Ishikawa (cell line): Measurements from ENCODE around the gene RPE65.
A peak's percentile ranks its signal among the peaks of the same experiment; 100 is the strongest.

Source experiments
- CEBPB ChIP-seq: IDR thresholded peaks from 2 replicates; pipeline ENCODE4 v1.6.1; 2012
- CREB1 ChIP-seq: IDR thresholded peaks from 2 replicates; pipeline ENCODE4 v1.6.1; 2012; ENCODE audit warnings: low read depth
- EGR1 ChIP-seq: IDR thresholded peaks from 2 replicates; pipeline ENCODE4 v1.6.1; 2012
- EP300 ChIP-seq: IDR thresholded peaks from 2 replicates; pipeline ENCODE4 v1.6.1; 2012; ENCODE audit warnings: borderline replicate concordance
- FOXM1 ChIP-seq: IDR thresholded peaks from 2 replicates; pipeline ENCODE4 v1.6.1; 2012; ENCODE audit warnings: low read depth, borderline replicate concordance
- NFIC ChIP-seq: IDR thresholded peaks from 2 replicates; pipeline ENCODE4 v1.6.1; 2012
- RAD21 ChIP-seq: IDR thresholded peaks from 2 replicates; pipeline ENCODE4 v1.6.1; 2012; ENCODE audit warnings: low read depth
- TAF1 ChIP-seq: IDR thresholded peaks from 2 replicates; pipeline ENCODE4 v1.6.1; 2012; ENCODE audit warnings: low read depth, mild to moderate bottlenecking
- TCF12 ChIP-seq: IDR thresholded peaks from 2 replicates; pipeline ENCODE4 v1.6.1; 2012; ENCODE audit warnings: low read depth
- TEAD4 ChIP-seq: IDR thresholded peaks from 2 replicates; pipeline ENCODE4 v1.6.1; 2012
- YY1 ChIP-seq: IDR thresholded peaks from 2 replicates; pipeline ENCODE4 v1.6.1; 2012; ENCODE audit warnings: low read depth
- ZBTB7A ChIP-seq: IDR thresholded peaks from 2 replicates; pipeline ENCODE4 v1.6.1; 2012; ENCODE audit warnings: low read depth
- TF ChIP-seq, protein P1 (sequence below): IDR thresholded peaks from 2 replicates; pipeline ENCODE4 v1.6.1; 2012
- TF ChIP-seq, protein P2 (sequence below): IDR thresholded peaks from 2 replicates; pipeline ENCODE4 v1.6.1; 2012
- TF ChIP-seq, protein P3 (sequence below): IDR thresholded peaks from 2 replicates; pipeline ENCODE4 v1.6.1; 2012; ENCODE audit warnings: low read depth, mild to moderate bottlenecking

Gene RPE65

DNA sequence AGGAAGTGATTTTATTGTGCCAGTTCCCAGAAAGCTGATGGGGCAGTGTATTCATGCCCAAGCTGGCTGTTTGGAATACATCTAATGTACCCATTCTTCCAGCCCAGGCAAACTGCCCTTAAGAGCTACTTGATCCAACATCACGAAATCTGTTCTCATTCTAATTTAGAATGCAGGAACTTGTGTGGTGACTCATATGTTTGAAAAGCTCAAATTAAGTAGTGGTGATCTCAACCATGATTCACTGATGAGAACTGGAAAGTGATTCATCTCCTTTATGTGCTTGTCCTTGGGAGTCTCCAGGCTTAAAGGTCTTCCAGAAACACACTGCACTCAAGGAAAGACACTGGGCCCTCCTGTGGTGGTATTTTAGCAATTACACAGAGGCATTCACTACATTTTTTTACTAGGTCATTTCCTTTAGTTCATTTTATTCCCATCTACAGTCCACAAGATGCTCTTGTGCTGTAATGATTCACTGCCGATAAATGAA is 65.4 kb downstream of the RPE65 start:
- TF ChIP-seq TAF1: no peak
- peak; percentile 42; the same call in 1 of the 2 replicates for TF ChIP-seq EP300
- TF ChIP-seq YY1: no peak
- peak; percentile 56; the same call in 1 of the 2 replicates for TF ChIP-seq TEAD4
- TF ChIP-seq RAD21: peak; percentile 29
- no peak for TF ChIP-seq CEBPB
- TF ChIP-seq CREB1: no peak
- TF ChIP-seq, protein P1, sequence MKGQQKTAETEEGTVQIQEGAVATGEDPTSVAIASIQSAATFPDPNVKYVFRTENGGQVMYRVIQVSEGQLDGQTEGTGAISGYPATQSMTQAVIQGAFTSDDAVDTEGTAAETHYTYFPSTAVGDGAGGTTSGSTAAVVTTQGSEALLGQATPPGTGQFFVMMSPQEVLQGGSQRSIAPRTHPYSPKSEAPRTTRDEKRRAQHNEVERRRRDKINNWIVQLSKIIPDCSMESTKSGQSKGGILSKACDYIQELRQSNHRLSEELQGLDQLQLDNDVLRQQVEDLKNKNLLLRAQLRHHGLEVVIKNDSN: no peak
- no peak for TF ChIP-seq FOXM1
- TF ChIP-seq EGR1: no peak
- TF ChIP-seq, protein P2, sequence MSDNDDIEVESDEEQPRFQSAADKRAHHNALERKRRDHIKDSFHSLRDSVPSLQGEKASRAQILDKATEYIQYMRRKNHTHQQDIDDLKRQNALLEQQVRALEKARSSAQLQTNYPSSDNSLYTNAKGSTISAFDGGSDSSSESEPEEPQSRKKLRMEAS: no peak
- TF ChIP-seq, protein P3, sequence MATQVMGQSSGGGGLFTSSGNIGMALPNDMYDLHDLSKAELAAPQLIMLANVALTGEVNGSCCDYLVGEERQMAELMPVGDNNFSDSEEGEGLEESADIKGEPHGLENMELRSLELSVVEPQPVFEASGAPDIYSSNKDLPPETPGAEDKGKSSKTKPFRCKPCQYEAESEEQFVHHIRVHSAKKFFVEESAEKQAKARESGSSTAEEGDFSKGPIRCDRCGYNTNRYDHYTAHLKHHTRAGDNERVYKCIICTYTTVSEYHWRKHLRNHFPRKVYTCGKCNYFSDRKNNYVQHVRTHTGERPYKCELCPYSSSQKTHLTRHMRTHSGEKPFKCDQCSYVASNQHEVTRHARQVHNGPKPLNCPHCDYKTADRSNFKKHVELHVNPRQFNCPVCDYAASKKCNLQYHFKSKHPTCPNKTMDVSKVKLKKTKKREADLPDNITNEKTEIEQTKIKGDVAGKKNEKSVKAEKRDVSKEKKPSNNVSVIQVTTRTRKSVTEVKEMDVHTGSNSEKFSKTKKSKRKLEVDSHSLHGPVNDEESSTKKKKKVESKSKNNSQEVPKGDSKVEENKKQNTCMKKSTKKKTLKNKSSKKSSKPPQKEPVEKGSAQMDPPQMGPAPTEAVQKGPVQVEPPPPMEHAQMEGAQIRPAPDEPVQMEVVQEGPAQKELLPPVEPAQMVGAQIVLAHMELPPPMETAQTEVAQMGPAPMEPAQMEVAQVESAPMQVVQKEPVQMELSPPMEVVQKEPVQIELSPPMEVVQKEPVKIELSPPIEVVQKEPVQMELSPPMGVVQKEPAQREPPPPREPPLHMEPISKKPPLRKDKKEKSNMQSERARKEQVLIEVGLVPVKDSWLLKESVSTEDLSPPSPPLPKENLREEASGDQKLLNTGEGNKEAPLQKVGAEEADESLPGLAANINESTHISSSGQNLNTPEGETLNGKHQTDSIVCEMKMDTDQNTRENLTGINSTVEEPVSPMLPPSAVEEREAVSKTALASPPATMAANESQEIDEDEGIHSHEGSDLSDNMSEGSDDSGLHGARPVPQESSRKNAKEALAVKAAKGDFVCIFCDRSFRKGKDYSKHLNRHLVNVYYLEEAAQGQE: no peak
- no peak for TF ChIP-seq NFIC
- no peak for TF ChIP-seq ZBTB7A
- no peak for TF ChIP-seq TCF12

DNA sequence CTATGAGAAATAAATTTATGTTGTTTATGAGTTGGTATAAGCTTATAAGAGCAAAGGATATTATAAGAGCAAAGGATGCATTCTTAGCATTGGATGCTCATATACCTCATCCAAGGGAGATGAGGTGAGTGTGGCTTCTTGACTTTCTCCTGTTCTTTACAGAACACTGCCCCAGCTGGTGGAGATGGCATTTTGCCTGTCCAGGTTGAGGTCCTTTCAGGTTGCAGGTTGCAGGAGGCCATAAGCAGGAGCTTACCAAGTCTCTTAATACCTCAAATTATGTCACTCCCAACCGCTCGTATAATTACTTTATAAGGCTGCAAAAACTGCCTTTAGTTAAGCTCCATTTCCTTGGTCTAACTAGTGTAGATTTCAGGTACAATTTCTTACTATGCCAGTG is 66.7 kb downstream of the RPE65 start:
- TF ChIP-seq CEBPB (no peak), TCF12 (no peak), YY1 (no peak)
- TF ChIP-seq, protein P3: no peak
- TF ChIP-seq, protein P2: no peak

DNA sequence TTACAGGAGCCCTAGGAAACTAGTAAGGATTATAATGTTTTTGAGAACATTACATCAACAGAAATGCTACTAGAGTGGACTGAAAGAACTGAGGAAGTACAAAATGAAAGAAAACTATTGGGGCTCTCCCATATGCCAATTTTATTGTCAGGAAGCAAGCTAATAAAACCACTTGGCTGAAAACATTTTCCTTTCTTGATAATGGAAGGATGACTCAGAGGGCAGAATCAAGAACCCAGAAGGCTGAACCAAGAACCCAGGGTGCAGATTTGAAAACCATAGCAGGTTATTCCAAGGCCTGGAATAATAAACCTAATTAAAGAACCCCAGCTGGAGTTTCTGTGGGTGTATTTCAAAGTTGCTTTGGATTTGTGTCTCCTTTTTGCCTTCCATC is 70.7 kb downstream of the RPE65 start:
- no peak for TF ChIP-seq FOXM1
- no peak for TF ChIP-seq TCF12
- no peak for TF ChIP-seq NFIC
- TF ChIP-seq RAD21: no peak
- TF ChIP-seq, protein P1: no peak
- TF ChIP-seq, protein P2: no peak
- TF ChIP-seq EGR1: no peak
- no peak for TF ChIP-seq TEAD4
